Fibroblast of lung (primary cell): Measurements from ENCODE around the gene PTGIS. TPM values are rescaled to one million over a fixed set of nuclear protein-coding genes. Genes with fewer than 3 reads are reported as not detected.

Source experiments
- DNase-seq, 2 donors: peaks; one replicate each; pipeline versions ENCODE4 v3.0.0 to v3.0.0-alpha.2; 2010; ENCODE audit warnings: low read depth in 2 of 2
- H2AFZ ChIP-seq: 2 replicates; pipeline ENCODE4 v1.5.1; 2012; ENCODE audit warnings: low read length, control low read depth, inconsistent platforms
- H3K27ac ChIP-seq: 2 replicates; pipeline ENCODE4 v1.5.1; 2011; ENCODE audit warnings: low read length, control low read depth; ENCODE audit not compliant: insufficient read depth
- H3K27me3 ChIP-seq: 2 replicates; pipeline ENCODE4 v1.5.1; 2011; ENCODE audit warnings: mild to moderate bottlenecking, low read length; ENCODE audit not compliant: control insufficient read depth, insufficient read depth
- H3K36me3 ChIP-seq: 2 replicates; pipeline ENCODE4 v1.5.1; 2011; ENCODE audit warnings: low read length; ENCODE audit not compliant: control insufficient read depth, insufficient read depth
- H3K4me1 ChIP-seq: 2 replicates; pipeline ENCODE4 v1.5.1; 2011; ENCODE audit warnings: low read length; ENCODE audit not compliant: control insufficient read depth, insufficient read depth; ENCODE audit errors: extremely low read depth
- H3K4me2 ChIP-seq: 2 replicates; pipeline ENCODE4 v1.5.1; 2011; ENCODE audit warnings: low read length, control low read depth; ENCODE audit not compliant: insufficient read depth; ENCODE audit errors: extremely low read depth
- H3K4me3 ChIP-seq, 4 experiments: fragments of 200-600 bp in 1 of 4; sonication (generic) in 1 of 4; replicated peaks in 1 of 4; 2 replicates each; pipeline ENCODE4 v1.5.1; 2011 to 2016; ENCODE audit warnings: low read length in 4 of 4, low read depth in 3 of 4, mild to moderate bottlenecking in 3 of 4, control low read depth in 2 of 4, inconsistent platforms in 1 of 4, mixed read lengths in 1 of 4; ENCODE audit not compliant: insufficient read depth in 1 of 4; ENCODE audit errors: control extremely low read depth in 1 of 4
- H3K79me2 ChIP-seq: 2 replicates; pipeline ENCODE4 v1.5.1; 2012; ENCODE audit warnings: mild to moderate bottlenecking, low read length, inconsistent platforms; ENCODE audit not compliant: control insufficient read depth, insufficient read depth
- H3K9ac ChIP-seq: 2 replicates; pipeline ENCODE4 v1.5.1; 2011; ENCODE audit warnings: mild to moderate bottlenecking, low read length, control low read depth; ENCODE audit not compliant: insufficient read depth
- H3K9me3 ChIP-seq: 2 replicates; pipeline ENCODE4 v1.5.1; 2012; ENCODE audit warnings: low read depth, low read length; ENCODE audit not compliant: control insufficient read depth, insufficient read depth
- H4K20me1 ChIP-seq: 2 replicates; pipeline ENCODE4 v1.5.1; 2011; ENCODE audit warnings: low read length; ENCODE audit not compliant: control insufficient read depth, insufficient read depth; ENCODE audit errors: extremely low read depth
- EZH2 ChIP-seq: IDR thresholded peaks from 2 replicates; pipeline ENCODE4 v1.5.1; 2012; ENCODE audit warnings: low read length, control low read depth, mild to moderate bottlenecking; ENCODE audit errors: missing control alignments
- polyA plus RNA-seq, 2 donors: library from polyadenylated mRNA; depleted of rRNA in 1 of 2; stranded (reverse) in 1 of 2; unstranded in 1 of 2; fragments of >200 nt; gene quantifications; 2 replicates each; pipeline ENCODE4 v1.2.1, GENCODE V29; 2011 to 2012; ENCODE audit warnings: missing spikeins in 1 of 2
- total RNA-seq: library from RNA; depleted of rRNA; stranded (reverse); fragments of >200 nt; gene quantifications from 2 replicates; pipeline ENCODE4 v1.2.1, GENCODE V29; 2014
- TF ChIP-seq, protein P1 (sequence below), 2 donors: IDR thresholded peaks in 1 of 2; conservative IDR thresholded peaks in 1 of 2; 1 replicate in 1 of 2; 2 replicates in 1 of 2; pipeline ENCODE4 v1.5.1; 2011 to 2012; ENCODE audit warnings: low read length in 2 of 2, control low read depth in 1 of 2, inconsistent platforms in 1 of 2, low read depth in 1 of 2, mild to moderate bottlenecking in 1 of 2

Gene PTGIS
- total and polyA plus RNA-seq, 2 donors (not counting 1 experiment from before 2014, with no cell fraction given): 6.8 to 41.5 TPM

DNA sequence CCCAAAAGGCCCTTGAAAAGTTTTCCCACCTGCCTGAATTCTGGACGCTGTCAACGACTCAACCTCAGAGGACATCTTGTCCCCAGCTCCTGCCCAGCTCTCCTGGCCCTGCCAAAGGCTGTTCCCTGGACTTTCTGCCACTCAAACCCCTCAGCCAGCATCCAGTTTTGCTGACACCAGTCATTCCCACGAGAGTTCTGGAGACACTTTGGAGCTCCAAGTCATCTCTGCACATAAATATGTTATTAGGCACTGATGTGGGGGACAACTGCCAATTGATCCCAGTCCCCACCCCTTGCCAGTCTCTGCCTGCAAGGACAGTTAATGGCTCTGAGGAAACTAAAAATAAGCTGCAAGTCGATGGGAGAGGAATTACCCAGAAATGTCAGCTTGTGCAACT is 46.6 kb downstream of the PTGIS start:
- no peaks in the 10 kb centered on the region for H3K79me2 ChIP-seq
- H3K4me1 ChIP-seq: no peaks in the 10 kb centered on the region
- DNase-seq: no peak
- no peaks in the 10 kb centered on the region for H3K9me3 ChIP-seq
- H3K4me3 ChIP-seq: no peak overlapping the region
- no peak overlapping the region for H2AFZ ChIP-seq
- TF ChIP-seq EZH2: no peak
- TF ChIP-seq, protein P1, sequence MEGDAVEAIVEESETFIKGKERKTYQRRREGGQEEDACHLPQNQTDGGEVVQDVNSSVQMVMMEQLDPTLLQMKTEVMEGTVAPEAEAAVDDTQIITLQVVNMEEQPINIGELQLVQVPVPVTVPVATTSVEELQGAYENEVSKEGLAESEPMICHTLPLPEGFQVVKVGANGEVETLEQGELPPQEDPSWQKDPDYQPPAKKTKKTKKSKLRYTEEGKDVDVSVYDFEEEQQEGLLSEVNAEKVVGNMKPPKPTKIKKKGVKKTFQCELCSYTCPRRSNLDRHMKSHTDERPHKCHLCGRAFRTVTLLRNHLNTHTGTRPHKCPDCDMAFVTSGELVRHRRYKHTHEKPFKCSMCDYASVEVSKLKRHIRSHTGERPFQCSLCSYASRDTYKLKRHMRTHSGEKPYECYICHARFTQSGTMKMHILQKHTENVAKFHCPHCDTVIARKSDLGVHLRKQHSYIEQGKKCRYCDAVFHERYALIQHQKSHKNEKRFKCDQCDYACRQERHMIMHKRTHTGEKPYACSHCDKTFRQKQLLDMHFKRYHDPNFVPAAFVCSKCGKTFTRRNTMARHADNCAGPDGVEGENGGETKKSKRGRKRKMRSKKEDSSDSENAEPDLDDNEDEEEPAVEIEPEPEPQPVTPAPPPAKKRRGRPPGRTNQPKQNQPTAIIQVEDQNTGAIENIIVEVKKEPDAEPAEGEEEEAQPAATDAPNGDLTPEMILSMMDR (conservative IDR thresholded peaks at IDR 0.05 in 1 of 2, IDR thresholded peaks at IDR 0.05 in 1 of 2; ENCODE audit: low read depth in 1 of 2, low read length in 2 of 2): no peak
- H3K4me2 ChIP-seq: no peak overlapping the region
- no peak overlapping the region for H3K27ac ChIP-seq
- H3K27me3 ChIP-seq: peaks cover 2% of the 10 kb centered on the region
- no peaks in the 10 kb centered on the region for H3K36me3 ChIP-seq
- no peak overlapping the region for H3K9ac ChIP-seq
- H4K20me1 ChIP-seq: no peaks in the 10 kb centered on the region

DNA sequence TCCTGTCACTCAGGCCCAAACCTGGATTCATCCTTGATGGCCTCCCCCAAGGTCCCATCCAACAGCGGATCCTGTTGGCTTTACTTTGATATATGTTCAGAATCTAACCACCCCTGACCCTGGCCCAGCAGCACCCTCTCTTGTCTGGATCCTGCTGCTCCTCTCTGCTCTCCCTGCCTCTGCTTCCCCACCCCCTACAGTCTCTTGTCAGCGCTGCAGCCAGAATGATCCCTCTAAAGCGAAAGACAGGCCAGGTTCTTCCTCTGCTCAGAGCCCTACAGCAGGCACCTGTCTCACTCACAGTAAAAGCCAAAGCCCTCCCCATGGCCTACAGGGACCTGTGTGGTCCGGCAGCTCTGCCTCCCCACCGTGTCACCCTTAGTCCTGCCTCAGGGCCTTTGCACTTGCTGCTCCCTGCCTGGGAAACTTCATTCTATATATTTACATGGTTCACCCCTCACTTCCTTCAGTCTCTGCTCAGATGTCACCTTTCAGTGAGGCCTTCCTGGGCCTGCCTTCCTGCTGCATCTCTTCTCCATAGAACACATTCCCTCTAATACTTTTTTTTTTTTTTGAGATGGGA is 48.1 kb downstream of the PTGIS start:
- no peaks in the 10 kb centered on the region for H3K27me3 ChIP-seq
- H3K9ac ChIP-seq: no peak overlapping the region
- H2AFZ ChIP-seq: no peak overlapping the region
- no peak for TF ChIP-seq EZH2
- TF ChIP-seq, protein P1 (conservative IDR thresholded peaks at IDR 0.05 in 1 of 2, IDR thresholded peaks at IDR 0.05 in 1 of 2; ENCODE audit: low read depth in 1 of 2, low read length in 2 of 2): no peak
- no peaks in the 10 kb centered on the region for H4K20me1 ChIP-seq
- no peak overlapping the region for H3K4me3 ChIP-seq
- no peak for DNase-seq
- no peak overlapping the region for H3K4me2 ChIP-seq
- H3K27ac ChIP-seq: no peak overlapping the region
- no peaks in the 10 kb centered on the region for H3K79me2 ChIP-seq
- no peaks in the 10 kb centered on the region for H3K36me3 ChIP-seq
- no peaks in the 10 kb centered on the region for H3K9me3 ChIP-seq
- no peaks in the 10 kb centered on the region for H3K4me1 ChIP-seq

DNA sequence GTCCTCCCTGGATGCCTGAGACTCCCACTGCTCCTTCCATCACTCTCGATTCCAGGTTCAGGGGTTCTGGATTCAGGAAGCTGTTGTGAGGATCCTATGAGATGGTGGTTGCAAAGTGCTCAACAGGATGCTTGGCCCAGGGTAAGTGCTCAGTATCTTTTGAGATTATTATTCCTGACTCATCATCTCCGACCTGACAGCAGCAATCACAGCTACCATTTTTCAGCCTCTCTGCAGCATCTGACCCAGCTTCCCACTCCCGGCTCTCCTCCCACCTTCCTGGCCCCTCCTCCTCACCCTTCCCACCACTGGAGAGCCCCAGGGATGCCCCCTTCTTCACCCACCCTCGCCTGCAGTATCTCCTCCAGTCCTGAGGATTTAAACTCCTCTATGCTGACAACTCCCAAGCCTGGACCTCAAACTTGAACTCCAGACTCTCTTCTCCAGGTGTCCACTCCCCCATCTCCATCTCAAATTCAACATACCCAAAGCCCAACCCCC is 48.7 kb downstream of the PTGIS start:
- no peaks in the 10 kb centered on the region for H3K9me3 ChIP-seq
- H3K27me3 ChIP-seq: no peaks in the 10 kb centered on the region
- H3K9ac ChIP-seq: no peak overlapping the region
- H4K20me1 ChIP-seq: no peaks in the 10 kb centered on the region
- H3K79me2 ChIP-seq: no peaks in the 10 kb centered on the region
- H3K4me3 ChIP-seq: no peak overlapping the region
- no peak for TF ChIP-seq EZH2
- TF ChIP-seq, protein P1 (conservative IDR thresholded peaks at IDR 0.05 in 1 of 2, IDR thresholded peaks at IDR 0.05 in 1 of 2; ENCODE audit: low read depth in 1 of 2, low read length in 2 of 2): no peak
- H3K4me1 ChIP-seq: no peaks in the 10 kb centered on the region
- H3K27ac ChIP-seq: no peak overlapping the region
- no peak overlapping the region for H3K4me2 ChIP-seq
- no peak overlapping the region for H2AFZ ChIP-seq
- H3K36me3 ChIP-seq: no peaks in the 10 kb centered on the region
- DNase-seq: no peak
